ENCODE measurements around the gene TNIP3. TPM values are rescaled to one million over a fixed set of nuclear protein-coding genes. Genes with fewer than 3 reads are reported as not detected.
"Not testable (repeated sequence)": the region's sequence is repeated elsewhere in the genome, so short reads cannot be mapped to it uniquely, and the experiment has no call there.

Gene TNIP3
- total RNA-seq, result under 1 TPM in 1 of 4 donors, not detected in 3; 0.48 TPM

- H3K4me1 ChIP-seq, result no peaks in the 10 kb centered on the region
- H3K36me3 ChIP-seq, result no peaks in the 10 kb centered on the region
- no peak within 1 kb of the TSS for H3K4me3 ChIP-seq
- TF ChIP-seq CTCF (IDR thresholded peaks at IDR 0.05) (no peak), POLR2A (IDR thresholded peaks at IDR 0.05) (no peak)
- intact Hi-C loops (cut with DNase I; ENCODE audit: low total_unique reads), result no loop called here
- DNase-seq, result no peak
- no peak within 1 kb of the TSS for H3K27ac ChIP-seq
- no peaks in the 10 kb centered on the region for H3K9me3 ChIP-seq
- H3K27me3 ChIP-seq, result no peaks in the 10 kb centered on the region
These were observed at the start of gene TNIP3 for GRCh38 chr4:121164291-121164690. Gene TNIP3 (minus strand): TSS chr4:121164321. CDS start chr4:121164125, 196 bp downstream.

- no peaks in the 10 kb centered on the region for H3K27me3 ChIP-seq
- H3K4me3 ChIP-seq, result no peak overlapping the region
- H3K36me3 ChIP-seq, result no peaks in the 10 kb centered on the region
- no peak overlapping the region for H3K27ac ChIP-seq
- DNase-seq, result no peak
- H3K9me3 ChIP-seq, result no peaks in the 10 kb centered on the region
- intact Hi-C loops (cut with DNase I; ENCODE audit: low total_unique reads), result no loop called here
- no peaks in the 10 kb centered on the region for H3K4me1 ChIP-seq
- no peak for TF ChIP-seq CTCF (IDR thresholded peaks at IDR 0.05)
These were observed 48.7 kb upstream of the TNIP3 start for GRCh38 chr4:121212806-121213205.

GRCh38 chr4:121209171-121209570 lies 45.0 kb upstream of the TNIP3 start:
- no peaks in the 10 kb centered on the region for H3K36me3 ChIP-seq
- DNase-seq, result no peak
- intact Hi-C loops (cut with DNase I; ENCODE audit: low total_unique reads), result no loop called here
- no peaks in the 10 kb centered on the region for H3K9me3 ChIP-seq
- no peak overlapping the region for H3K4me3 ChIP-seq
- TF ChIP-seq POLR2A (IDR thresholded peaks at IDR 0.05) (no peak), CTCF (IDR thresholded peaks at IDR 0.05) (no peak)
- H3K27ac ChIP-seq, result no peak overlapping the region
- no peaks in the 10 kb centered on the region for H3K4me1 ChIP-seq
- H3K27me3 ChIP-seq, result no peaks in the 10 kb centered on the region

- no peaks in the 10 kb centered on the region for H3K4me1 ChIP-seq
- no peak for DNase-seq
- H3K27me3 ChIP-seq, result no peaks in the 10 kb centered on the region
- H3K9me3 ChIP-seq, result no peaks in the 10 kb centered on the region
- no peaks in the 10 kb centered on the region for H3K36me3 ChIP-seq
- intact Hi-C loops (cut with DNase I; ENCODE audit: low total_unique reads), result no loop called here
- H3K4me3 ChIP-seq, result no peak overlapping the region
- TF ChIP-seq CTCF (IDR thresholded peaks at IDR 0.05), result no peak
- no peak for TF ChIP-seq POLR2A (IDR thresholded peaks at IDR 0.05)
- H3K27ac ChIP-seq, result no peak overlapping the region
These were observed 44.3 kb upstream of the TNIP3 start for GRCh38 chr4:121208244-121209007.

GRCh38 chr4:121205777-121206176 lies 41.7 kb upstream of the TNIP3 start:
- H3K36me3 ChIP-seq; H3K27me3 ChIP-seq; H3K27ac ChIP-seq; H3K4me1 ChIP-seq; intact Hi-C loops (cut with DNase I; ENCODE audit: low total_unique reads); DNase-seq; H3K9me3 ChIP-seq; H3K4me3 ChIP-seq: not testable (repeated sequence)
